ENCODE measurements around the gene BTG1.
A peak's percentile ranks its signal among the peaks of the same experiment; 100 is the strongest.
"Not testable (repeated sequence)": the region's sequence is repeated elsewhere in the genome, so short reads cannot be mapped to it uniquely, and the experiment has no call there.

Gene BTG1

DNA sequence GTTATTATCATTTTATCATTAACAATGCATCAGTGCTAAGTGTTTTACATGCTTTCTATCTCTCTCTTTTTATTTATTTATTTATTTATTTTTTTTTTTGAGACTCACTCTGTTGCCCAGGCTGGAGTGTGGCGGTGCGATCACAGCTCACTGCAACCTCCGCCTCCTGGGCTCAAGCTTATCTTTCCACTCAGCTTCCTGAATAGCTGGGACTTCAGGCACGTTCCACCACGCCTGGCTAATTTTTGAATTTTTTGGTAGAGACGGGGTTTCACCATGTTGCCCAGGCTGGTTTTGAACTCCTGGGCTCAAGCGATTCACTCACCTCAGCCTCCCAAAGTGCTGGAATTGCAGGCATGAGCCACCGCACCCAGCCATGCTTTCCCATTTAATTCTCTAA lies 3.9 kb upstream of the BTG1 start:
- no peak for DNase-seq (ENCODE audit: low read depth in 3 of 3)

DNA sequence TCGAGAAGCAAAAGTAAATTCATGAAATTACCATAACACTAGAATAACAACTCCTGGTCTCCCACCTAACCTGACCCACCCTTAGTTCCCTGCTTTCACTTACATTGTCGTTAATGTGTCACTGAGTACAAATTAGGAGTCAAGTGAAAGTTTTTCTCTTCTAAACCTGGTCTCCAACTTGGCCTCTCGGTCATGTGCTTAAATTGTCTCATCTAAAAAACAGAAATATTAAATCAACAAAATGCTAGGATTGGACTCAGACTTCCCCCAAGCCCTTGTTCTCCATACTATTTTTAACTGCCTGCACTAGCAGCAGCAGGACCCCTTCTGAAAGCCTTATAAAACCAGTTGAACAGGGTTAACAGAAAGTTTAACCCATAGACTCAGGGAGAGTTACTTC lies 1.8 kb upstream of the BTG1 start:
- no peak for DNase-seq (ENCODE audit: low read depth in 3 of 3)

DNA sequence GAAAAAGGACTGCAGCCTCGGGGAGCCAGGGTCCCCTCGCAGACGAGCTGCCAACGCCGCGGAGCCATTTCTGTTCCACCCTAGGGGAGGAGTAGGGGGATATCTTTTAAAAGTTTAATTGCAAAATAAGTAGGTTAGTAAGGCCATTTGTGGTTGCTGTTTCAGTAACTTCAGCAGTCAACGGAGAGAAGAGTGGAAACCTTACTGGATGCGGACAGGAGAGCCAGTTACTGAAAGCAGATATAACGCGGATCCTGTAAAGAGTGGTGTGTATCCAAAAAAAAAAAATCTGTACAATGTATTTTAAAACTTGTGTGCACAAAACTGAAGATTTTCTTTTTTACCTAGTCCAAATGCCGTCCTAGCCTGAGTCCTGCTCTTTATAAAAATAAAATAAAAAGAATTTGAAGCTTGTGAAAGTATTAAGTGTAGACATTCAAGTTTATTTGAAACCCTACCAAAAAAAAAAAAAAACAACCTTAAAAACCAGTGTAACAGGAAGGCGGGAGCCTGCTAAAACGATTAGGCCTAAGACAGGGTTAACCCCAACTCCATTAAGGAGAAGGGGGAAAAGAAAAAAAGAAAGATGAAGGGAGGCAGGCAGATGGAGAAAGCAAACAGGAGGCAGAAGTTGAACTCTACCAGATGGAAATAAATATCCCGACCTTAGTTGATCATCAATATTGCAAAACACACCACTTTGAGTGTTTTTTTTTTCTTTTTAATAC lies 1.0 kb upstream of the BTG1 start:
- DNase-seq (ENCODE audit: low read depth in 3 of 3), result no peak

- DNase-seq (ENCODE audit: low read depth in 3 of 3), result no peak
Observed at GRCh38 chr12:92145481-92145730, 240 bp downstream of the BTG1 start.

- peak; percentile 16 to 53 (median 31) for DNase-seq (ENCODE audit: low read depth in 3 of 3)
Observed at GRCh38 chr12:92144631-92145480, 790 bp downstream of the BTG1 start.

DNA sequence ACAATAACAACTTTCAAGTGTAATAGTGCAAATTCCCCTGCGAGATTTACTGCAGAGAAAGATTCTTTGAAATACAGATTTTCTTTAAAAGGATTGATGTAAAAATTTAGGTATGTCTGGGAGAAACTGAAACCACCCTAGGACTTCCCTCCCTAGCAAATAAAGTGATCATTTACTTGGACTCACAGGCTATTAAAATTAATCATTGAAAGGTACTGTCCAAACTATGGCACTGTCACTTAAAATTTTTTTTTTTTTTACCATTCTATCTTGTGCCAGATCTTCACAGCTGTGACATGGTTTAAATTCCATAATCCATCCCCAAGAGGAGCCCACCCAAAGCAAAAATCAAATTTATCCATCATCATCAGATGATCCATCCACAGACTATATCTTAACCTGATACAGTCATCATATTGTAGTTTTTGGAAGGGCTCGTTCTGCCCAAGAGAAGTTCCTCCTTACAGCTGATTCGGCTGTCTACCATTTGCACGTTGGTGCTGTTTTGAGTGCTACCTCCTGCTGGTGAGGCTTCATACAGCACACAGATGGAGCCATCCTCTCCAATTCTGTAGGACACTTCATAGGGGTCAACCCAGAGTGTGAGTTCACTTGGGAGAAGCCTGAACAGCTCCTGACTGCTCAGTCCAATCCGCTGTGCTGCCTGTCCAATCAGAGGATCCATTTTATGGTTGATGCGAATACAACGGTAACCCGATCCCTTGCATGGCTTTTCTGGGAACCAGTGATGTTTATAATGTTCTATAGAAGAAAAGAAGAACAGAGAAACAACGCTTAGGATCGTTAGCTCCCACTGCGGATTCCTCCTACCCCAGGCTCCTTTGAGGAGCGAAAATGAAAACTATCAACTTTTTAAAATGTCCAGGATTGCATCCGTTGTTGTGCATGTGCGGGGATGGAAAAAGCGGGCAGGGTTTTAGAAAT lies 1.7 kb downstream of the BTG1 start:
- peak; percentile 53 to 55 (median 54) for DNase-seq (ENCODE audit: low read depth in 3 of 3)

DNA sequence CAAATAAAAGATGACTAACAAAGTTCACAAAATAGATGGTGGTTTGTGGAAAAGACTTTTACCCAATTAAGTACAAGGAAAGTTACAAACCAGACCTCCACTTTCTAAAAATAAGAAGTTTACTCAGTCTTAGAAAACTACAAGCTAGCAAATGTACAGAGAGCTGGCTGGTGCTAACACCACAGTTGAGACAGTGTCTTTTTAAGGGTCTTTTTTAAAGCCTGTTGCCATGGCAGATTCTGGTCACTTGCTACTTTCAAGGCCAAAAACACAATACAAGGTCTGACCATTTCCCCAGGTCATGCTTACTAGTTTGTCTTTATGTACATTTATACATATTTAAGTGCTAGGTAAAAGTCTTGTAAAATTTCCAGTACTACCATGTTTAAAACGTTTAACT lies 2.4 kb downstream of the BTG1 start:
- DNase-seq (ENCODE audit: low read depth in 3 of 3), result no peak

DNA sequence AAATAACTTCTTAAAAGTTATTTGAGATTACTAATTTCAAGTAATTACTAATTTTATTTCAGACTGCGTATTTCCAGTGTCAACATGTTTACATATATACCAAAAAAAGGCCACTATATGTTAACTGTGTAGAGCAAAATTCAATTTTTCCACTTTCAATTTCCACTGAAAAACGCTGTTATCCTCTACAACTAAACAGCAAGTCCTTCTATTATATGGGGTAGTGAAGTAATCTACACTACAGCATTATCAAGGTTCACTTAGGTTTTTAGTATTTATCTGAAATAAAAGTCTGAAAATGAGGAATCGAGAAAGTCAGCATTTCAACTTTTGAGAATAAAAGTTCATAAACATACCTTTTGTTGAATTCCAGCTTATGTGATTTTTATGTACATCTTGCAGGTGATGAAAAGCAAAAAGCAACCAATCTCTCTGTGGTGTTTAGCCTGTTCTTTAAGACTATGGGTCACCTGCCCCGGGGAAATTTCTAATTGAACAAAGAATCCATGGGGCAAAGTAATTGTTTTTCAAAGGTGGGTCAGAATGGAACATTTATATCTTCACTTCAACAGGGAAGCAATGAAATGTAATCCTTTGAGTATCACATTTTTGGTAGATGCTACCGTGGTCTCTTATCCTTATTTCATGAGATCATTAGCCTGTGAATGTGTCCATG lies 3.3 kb downstream of the BTG1 start:
- no peak for DNase-seq (ENCODE audit: low read depth in 3 of 3)

- no peak for DNase-seq (ENCODE audit: low read depth in 3 of 3)
Observed at GRCh38 chr12:92141591-92142121, 4.0 kb downstream of the BTG1 start.

- no peak for DNase-seq (ENCODE audit: low read depth in 3 of 3)
Observed at GRCh38 chr12:92140896-92141536, 4.6 kb downstream of the BTG1 start.

- DNase-seq (ENCODE audit: low read depth in 3 of 3), result no peak
Observed at GRCh38 chr12:92140156-92140555, 5.5 kb downstream of the BTG1 start.

- DNase-seq (ENCODE audit: low read depth in 3 of 3), result no peak
Observed at GRCh38 chr12:92139634-92140150, 6.0 kb downstream of the BTG1 start.

DNA sequence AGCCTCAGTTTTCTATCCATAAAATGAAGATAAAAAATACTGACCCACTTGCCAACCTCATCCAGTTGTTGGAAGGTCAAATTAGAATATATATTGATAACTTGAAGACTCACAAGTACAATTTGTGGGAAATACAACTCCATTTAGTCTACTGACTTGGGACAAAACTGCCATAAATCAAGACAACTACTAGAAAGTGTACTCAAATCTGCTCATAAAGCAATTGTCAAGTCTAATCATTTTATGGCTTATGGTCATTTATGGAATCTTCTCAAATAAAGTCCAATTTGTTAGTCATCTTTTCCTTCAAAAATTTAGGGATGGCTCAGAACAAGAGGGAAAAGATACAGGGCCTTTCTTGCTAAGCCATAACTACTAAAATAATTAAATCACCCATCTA lies 7.0 kb downstream of the BTG1 start:
- no peak for DNase-seq (ENCODE audit: low read depth in 3 of 3)

DNA sequence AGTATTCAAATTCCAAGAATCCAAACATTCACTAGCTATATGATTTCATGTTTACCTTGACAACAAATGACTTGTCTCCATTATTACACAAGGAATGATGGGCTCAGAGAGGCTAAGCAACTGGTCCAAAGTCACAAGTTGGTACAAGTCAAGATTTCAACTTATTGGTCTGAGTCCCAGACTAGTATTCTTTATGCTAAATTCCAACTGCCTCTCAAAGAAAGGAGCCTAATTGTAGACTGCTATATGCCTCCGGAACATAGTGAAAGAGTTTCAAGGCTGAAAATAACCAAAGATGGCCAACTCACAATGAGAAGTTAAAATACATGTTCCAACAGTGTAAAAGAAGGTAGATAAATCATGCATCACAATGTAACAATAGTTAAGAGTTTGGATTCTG lies 7.5 kb downstream of the BTG1 start:
- DNase-seq (ENCODE audit: low read depth in 3 of 3), result no peak

GRCh38 chr12:92136965-92137721 lies 8.5 kb downstream of the BTG1 start:
- DNase-seq (ENCODE audit: low read depth in 3 of 3), result no peak

GRCh38 chr12:92136026-92136730 lies 9.5 kb downstream of the BTG1 start:
- no peak for DNase-seq (ENCODE audit: low read depth in 3 of 3)

- not testable (repeated sequence) for DNase-seq (ENCODE audit: low read depth in 3 of 3)
Observed at GRCh38 chr12:92135541-92135940, 10.1 kb downstream of the BTG1 start.

DNA sequence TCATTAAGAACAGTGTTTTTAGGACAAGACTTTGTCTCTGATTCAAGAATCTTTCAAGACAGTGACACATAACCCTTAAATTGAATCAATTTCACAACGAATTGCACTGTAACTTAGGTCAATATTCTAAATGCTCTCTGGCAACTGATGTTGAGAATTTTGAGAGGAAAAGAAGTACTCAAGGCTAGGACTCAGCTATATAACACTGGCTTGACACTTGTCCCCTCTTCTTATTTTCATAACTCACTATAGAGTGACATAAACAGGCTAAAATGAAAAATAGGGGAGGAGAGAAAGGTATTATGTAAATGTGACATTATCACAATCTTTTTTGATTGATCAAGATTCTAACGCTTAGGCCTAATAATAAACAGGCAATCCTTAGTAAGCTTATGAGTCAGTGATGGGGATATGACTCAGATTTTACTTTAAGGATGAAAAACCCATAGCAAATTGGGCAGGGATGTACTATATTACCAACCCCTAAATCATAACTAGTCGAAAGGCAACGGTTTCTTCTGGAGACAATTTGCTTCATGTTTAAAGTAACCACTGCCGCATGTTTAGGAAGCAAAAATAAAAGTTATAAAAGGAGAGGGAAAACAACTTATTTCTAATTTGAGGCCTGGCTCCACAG lies 10.9 kb downstream of the BTG1 start:
- DNase-seq (ENCODE audit: low read depth in 3 of 3), result no peak
